Endodermal cell (in vitro differentiated cells): ENCODE data around the gene OR11L1. TPM values are rescaled to one million over a fixed set of nuclear protein-coding genes. Genes with fewer than 3 reads are reported as not detected.

Experiments
- DNase-seq: peaks from one replicate; pipeline ENCODE4 v3.0.0-alpha.2; 2017
- H3K27ac ChIP-seq: 2 replicates; pipeline ENCODE4 v1.5.1; 2013; ENCODE audit warnings: mild to moderate bottlenecking, low read depth, low read length, moderate library complexity
- H3K27me3 ChIP-seq: 2 replicates; pipeline ENCODE4 v1.6.1; 2013; ENCODE audit warnings: mild to moderate bottlenecking, low read length, moderate library complexity; ENCODE audit not compliant: insufficient read depth, control insufficient read depth, poor library complexity, severe bottlenecking
- H3K36me3 ChIP-seq: 2 replicates; pipeline ENCODE4 v1.7.0; 2013; ENCODE audit warnings: mild to moderate bottlenecking, low read length, moderate library complexity; ENCODE audit not compliant: control insufficient read depth, insufficient read depth
- H3K4me1 ChIP-seq: one replicate; pipeline ENCODE4 v1.7.0; 2013; ENCODE audit warnings: low read length; ENCODE audit not compliant: control insufficient read depth, insufficient read depth
- H3K4me3 ChIP-seq: 2 replicates; pipeline ENCODE4 v1.5.1; 2013; ENCODE audit warnings: mild to moderate bottlenecking, low read length, moderate library complexity
- H3K9ac ChIP-seq: 2 replicates; pipeline ENCODE4 v1.6.1; 2013; ENCODE audit warnings: mild to moderate bottlenecking, low read length, moderate library complexity; ENCODE audit not compliant: poor library complexity, severe bottlenecking; ENCODE audit errors: extremely low read depth
- H3K9me3 ChIP-seq: 2 replicates; pipeline ENCODE4 v1.6.1; 2013; ENCODE audit warnings: mild to moderate bottlenecking, low read length, moderate library complexity; ENCODE audit not compliant: control insufficient read depth
- H3K27ac Mint-ChIP-seq: 2 replicates; pipeline ENCODE4 v1.8.0; 2020; ENCODE audit warnings: mixed read lengths
- H3K27me3 Mint-ChIP-seq: 2 replicates; pipeline ENCODE4 v1.8.0; 2021; ENCODE audit warnings: mild to moderate bottlenecking, mixed read lengths; ENCODE audit not compliant: insufficient read depth
- H3K36me3 Mint-ChIP-seq: 2 replicates; pipeline ENCODE4 v1.8.0; 2020; ENCODE audit warnings: low read depth, mixed read lengths
- H3K4me1 Mint-ChIP-seq: 2 replicates; pipeline ENCODE4 v1.8.0; 2020; ENCODE audit warnings: mixed read lengths
- H3K4me3 Mint-ChIP-seq: 2 replicates; pipeline ENCODE4 v1.8.0; 2020; ENCODE audit warnings: mild to moderate bottlenecking, moderate library complexity, mixed read lengths
- H3K9me3 Mint-ChIP-seq: 2 replicates; pipeline ENCODE4 v1.8.0; 2020; ENCODE audit warnings: mild to moderate bottlenecking, mixed read lengths
- CTCF ChIP-seq: fragments of 200-600 bp; sonication (generic); conservative IDR thresholded peaks from 2 replicates; pipeline ENCODE4 v1.5.0; 2021; ENCODE audit warnings: antibody characterized with exemption, mild to moderate bottlenecking
- WGBS, 2 experiments: methylation state at CpG; one replicate each; pipeline versions ENCODE4 v1.1.5 to v1.1.7; 2013; ENCODE audit warnings: missing lambda C conversion rate in 2 of 2, mixed read lengths in 1 of 2; ENCODE audit not compliant: insufficient coverage in 1 of 2, insufficient read length in 1 of 2; 5-methylcytosine and 5-hydroxymethylcytosine counted together
- total RNA-seq, 2 donors: library from RNA; stranded (reverse); fragmentation: NEBNext Ultra II Directional in 1 of 2; extraction: Animal tissue kit (Norgen Biotek cat#: 25700) in 1 of 2; gene quantifications; 2 replicates in 1 of 2; 3 replicates in 1 of 2; pipeline ENCODE4 v1.2.1, GENCODE V29; 2021

The OR11L1 gene
- total RNA-seq, 2 donors from 2014 or later: not detected

- 77 to 88% methylated on average over 12 to 14 of the region's 14 CpGs for WGBS, 2 experiments
- DNase-seq: no peak
- no peaks in the 10 kb centered on the region for H3K36me3 Mint-ChIP-seq
These were observed 13.3 kb upstream of the OR11L1 start for GRCh38 chr1:247854899-247855545.

GRCh38 chr1:247849616-247850015 lies 7.9 kb upstream of the OR11L1 start:
- Mint-ChIP-seq H3K27me3 (no peaks in the 10 kb centered on the region), H3K27ac (no peak overlapping the region), H3K36me3 (no peaks in the 10 kb centered on the region), H3K4me3 (no peak overlapping the region), H3K9me3 (peaks cover 42% of the 10 kb centered on the region), H3K4me1 (no peaks in the 10 kb centered on the region)
- H3K27me3 ChIP-seq: no peaks in the 10 kb centered on the region
- no peaks in the 10 kb centered on the region for H3K4me1 ChIP-seq
- H3K9ac ChIP-seq: no peak overlapping the region
- DNase-seq: no peak
- TF ChIP-seq CTCF: no peak
- H3K9me3 ChIP-seq: peaks cover 66% of the 10 kb centered on the region
- H3K4me3 ChIP-seq: no peak overlapping the region
- H3K36me3 ChIP-seq: no peaks in the 10 kb centered on the region
- H3K27ac ChIP-seq: no peak overlapping the region
- no CpG with 5 or more reads among the region's 1 CpG for WGBS, 2 experiments

More at GRCh38 chr1:247854899-247855545, 13.3 kb upstream of the OR11L1 start:
- Histone ChIP-seq H3K27ac (no peak overlapping the region), H3K4me3 (no peak overlapping the region), H3K9ac (no peak overlapping the region), H3K4me1 (no peaks in the 10 kb centered on the region), H3K27me3 (peaks cover 6% of the 10 kb centered on the region), H3K9me3 (peaks cover 54% of the 10 kb centered on the region), H3K36me3 (no peaks in the 10 kb centered on the region)
- TF ChIP-seq CTCF: no peak
- H3K4me3 Mint-ChIP-seq: no peak overlapping the region
- peaks cover 9% of the 10 kb centered on the region for H3K27me3 Mint-ChIP-seq
- H3K27ac Mint-ChIP-seq: no peak overlapping the region
- H3K9me3 Mint-ChIP-seq: peaks cover 60% of the 10 kb centered on the region
- H3K4me1 Mint-ChIP-seq: no peaks in the 10 kb centered on the region

- Mint-ChIP-seq H3K36me3 (no peaks in the 10 kb centered on the region), H3K4me3 (no peak overlapping the region), H3K27ac (no peak overlapping the region), H3K4me1 (peaks cover 5% of the 10 kb centered on the region), H3K27me3 (no peaks in the 10 kb centered on the region), H3K9me3 (peaks cover 46% of the 10 kb centered on the region)
- no peaks in the 10 kb centered on the region for H3K36me3 ChIP-seq
- no peak overlapping the region for H3K27ac ChIP-seq
- H3K27me3 ChIP-seq: no peaks in the 10 kb centered on the region
- 84 to 85% methylated on average over 6 of the region's 7 CpGs for WGBS, 2 experiments
- H3K4me3 ChIP-seq: no peak overlapping the region
- no peaks in the 10 kb centered on the region for H3K4me1 ChIP-seq
- TF ChIP-seq CTCF: no peak
- H3K9ac ChIP-seq: no peak overlapping the region
- DNase-seq: no peak
- peaks cover 63% of the 10 kb centered on the region for H3K9me3 ChIP-seq
These were observed 6.7 kb upstream of the OR11L1 start for GRCh38 chr1:247848346-247848745.
